ENCODE measurements around the gene CLINT1. TPM values are rescaled to one million over a fixed set of nuclear protein-coding genes. Genes with fewer than 3 reads are reported as not detected.
A peak's percentile ranks its signal among the peaks of the same experiment; 100 is the strongest.

The CLINT1 gene
- total RNA-seq, 1 experiment from 2014 or later, result 35.6 TPM

DNA sequence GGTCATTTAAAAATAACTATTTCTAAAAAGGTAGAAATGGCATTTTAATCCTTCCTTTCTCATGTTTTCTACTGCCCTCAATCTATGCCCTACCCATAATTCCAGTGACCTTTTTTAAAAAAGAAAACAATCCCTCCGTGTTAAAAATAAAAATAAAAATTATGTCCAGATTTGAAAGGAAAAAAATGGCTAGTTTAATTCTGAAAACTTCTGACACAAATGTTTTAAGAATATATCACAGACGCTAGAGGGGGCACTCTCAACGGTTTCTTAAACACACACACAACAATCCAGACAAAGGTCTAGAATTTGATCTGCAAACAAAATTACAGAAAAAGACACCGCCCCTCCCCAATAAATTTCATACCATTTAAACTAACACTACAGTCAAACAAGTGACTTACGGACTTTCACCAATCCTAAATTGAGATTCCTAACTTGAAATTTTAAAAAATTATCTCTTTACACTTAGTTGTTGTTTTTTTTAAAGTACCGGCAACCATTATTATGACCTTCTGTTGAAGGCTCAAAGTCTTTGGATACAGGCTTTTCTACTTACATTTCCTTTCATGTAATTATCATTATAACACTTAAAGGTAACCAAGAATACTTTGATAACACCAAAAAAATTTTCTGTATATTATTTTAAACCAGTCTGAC is 38.2 kb downstream of the CLINT1 start:
- peak; percentile 26 for DNase-seq (ENCODE audit: low read depth)

DNA sequence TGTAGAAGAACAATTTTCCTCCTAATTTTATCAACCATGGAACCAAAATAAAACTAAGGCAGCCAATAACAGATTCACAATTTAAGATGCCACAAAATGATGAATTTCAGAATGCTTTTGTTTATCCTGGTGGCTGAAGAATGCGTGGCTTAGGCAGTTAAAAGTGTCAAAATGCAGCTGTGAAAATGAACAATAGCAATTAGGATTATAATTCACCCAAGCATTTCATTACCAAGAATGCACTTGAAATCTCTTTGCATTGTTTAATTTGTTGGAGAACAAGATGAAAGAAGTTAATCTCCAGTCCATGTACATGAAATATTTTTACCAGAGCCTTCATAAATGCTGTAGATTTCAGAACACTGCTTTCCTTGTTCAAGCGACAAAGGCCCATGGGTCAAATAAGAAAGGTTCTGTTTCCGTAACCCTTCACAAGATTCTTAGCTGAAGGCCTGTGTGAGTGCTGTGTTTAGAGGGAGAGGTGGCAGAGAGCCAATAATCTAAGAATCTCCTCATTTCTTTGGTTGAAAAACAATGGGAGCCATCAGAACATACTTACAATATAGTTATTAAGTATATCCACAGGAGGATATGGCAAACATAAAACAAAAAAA is 39.3 kb downstream of the CLINT1 start:
- DNase-seq (ENCODE audit: low read depth), result no peak

DNA sequence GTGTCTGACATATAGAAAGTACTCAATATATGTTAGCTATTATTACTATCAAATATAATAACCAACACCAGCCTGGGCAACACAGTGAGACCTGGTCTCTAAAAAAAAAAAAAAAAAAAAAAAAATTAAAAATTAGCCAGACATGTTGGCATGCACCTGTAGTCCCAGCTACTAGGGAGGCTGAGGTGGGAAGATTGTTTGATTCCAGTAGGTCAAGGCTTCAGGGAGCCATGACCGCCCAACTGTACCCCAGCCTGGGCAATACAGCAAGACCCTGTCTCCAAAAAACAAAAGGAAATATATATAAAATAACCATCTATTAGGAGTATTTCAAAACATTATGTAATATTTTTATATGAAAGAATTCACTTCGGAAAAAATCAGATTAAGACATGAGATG is 40.6 kb downstream of the CLINT1 start:
- no peak for DNase-seq (ENCODE audit: low read depth)

DNA sequence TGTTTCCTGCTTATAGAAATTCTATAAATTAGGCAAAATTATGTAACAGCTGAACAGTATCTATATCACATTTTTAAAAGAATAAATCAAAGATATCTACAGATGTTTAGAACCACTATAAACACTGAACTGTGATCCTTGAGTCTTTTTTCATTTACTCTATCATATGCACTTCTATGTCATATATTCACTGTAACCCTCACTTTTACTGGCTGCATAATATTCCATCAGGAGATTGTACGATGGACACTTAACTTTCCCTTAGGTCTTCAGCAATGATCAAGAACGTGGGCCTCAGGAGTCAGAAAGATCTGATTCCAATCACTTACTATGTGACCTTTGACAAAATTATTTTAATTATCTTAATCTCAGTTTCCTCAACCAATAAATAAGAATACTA is 41.0 kb downstream of the CLINT1 start:
- DNase-seq (ENCODE audit: low read depth), result no peak

DNA sequence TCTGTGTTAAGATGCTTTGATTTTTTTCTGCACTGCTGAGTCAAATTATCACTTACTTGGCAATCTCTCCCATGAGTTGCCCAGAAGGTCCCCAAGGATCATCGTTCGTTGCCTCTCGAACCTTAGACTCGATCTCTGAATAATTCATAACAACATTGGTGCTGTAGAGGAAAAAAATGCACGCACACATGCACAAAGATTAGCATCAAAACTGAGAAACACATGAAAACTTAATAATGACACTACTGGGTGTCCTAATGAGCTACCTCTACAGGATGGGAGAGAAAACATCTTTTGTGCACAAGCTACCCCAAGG is 41.6 kb downstream of the CLINT1 start:
- no peak for DNase-seq (ENCODE audit: low read depth)

DNA sequence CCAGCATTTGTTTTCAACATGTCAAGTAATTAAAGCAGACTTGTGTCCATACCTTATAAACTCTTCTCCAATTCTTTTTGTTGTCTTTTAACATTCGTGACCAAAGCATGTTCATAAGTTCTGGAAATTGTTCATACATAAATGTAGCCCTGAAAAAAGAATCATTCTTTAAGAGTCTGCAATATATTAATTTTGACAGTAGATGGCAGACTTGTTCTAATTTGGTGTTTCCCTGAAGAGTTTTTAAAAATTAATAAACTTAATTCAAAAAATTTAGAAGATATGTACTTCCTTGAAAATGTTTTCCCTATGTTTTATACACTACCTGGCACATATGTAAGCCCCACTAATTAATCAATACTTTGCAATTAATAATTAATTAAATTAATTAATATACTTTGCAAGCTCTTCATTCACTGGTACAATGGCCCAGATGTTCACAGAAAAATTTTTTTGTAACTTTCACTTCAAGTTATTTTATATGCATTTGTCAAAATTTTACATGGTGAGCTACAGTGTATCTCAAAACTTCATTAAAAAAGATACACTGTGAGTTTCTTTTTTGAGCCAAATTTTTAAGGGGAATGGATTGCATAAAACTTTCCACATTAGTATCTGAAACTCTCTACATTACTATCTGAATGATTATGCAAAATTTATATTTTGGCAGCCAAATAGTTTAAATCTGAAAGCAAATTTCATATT is 42.1 kb downstream of the CLINT1 start:
- DNase-seq (ENCODE audit: low read depth), result no peak

DNA sequence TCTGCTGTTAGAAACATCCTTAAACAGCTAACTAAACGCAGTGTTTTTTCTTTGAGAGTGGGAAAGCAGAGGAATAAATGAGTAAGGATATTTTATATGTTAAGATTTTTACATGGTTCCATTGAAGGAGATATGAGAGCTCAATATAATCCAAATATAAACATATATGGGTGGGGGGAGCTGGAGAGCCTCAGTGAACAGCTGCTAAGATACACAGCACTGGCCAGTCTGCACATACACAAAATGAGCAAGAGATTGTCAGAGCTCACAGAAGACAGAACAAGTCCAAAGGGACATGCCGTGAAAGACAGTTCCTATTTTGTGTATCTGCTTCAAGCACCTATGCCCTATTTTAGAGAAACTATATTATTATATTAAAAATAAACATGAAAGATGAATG is 46.9 kb downstream of the CLINT1 start:
- DNase-seq (ENCODE audit: low read depth), result no peak

DNA sequence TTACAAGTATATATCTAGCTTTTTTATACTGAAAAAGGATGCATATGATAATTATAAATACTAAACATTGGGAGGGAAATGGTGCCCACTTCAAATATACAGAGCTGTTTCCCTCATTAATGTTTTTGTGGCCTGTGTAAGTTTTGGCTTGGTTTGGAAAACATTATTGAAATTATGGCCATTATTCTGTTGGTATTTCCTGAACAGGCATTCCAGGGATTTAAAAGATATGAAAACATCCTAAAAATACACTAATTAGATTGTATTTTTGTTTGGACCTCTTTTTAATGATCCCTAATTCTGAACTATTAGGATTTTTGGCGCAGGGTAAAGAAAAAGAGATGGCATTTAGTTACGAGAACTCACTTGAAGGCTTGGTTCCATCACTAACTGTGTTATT is 50.9 kb downstream of the CLINT1 start:
- DNase-seq (ENCODE audit: low read depth), result no peak

DNA sequence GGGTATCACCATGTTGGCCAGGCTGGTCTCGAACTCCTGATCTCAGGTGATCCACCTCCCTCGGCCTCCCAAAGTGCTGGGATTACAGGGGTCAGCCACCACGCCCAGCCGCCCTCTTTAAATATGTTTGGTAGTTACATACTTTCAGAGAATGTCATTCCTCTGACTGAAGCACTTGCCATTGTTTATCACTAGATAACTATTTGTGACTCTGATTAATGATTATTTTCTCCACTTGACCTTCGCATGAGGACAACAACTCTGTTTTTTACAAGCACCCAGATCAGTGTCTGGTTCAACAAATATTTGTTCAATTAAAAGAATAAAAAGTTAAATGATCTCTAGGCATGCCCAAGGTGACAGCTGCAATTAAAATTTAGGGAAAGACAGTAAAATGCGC is 56.2 kb downstream of the CLINT1 start:
- no peak for DNase-seq (ENCODE audit: low read depth)

DNA sequence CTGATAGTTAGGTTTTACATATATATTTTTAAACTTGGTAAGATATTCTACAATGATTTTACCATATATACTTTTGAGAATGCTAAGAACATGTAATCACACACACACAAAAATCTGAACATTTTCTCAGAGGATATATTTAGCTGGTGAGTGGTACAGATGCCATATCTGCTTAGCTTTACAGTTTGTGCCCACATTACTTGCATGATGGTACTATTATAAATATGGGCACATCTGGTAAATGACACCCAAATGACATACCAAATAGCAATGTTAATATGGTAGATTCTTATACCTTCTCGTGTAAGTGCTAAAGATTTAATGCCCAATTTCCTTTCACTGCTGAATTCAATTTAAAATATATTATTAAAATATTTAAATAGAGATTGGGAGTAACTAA is 58.8 kb downstream of the CLINT1 start:
- DNase-seq (ENCODE audit: low read depth), result no peak

DNA sequence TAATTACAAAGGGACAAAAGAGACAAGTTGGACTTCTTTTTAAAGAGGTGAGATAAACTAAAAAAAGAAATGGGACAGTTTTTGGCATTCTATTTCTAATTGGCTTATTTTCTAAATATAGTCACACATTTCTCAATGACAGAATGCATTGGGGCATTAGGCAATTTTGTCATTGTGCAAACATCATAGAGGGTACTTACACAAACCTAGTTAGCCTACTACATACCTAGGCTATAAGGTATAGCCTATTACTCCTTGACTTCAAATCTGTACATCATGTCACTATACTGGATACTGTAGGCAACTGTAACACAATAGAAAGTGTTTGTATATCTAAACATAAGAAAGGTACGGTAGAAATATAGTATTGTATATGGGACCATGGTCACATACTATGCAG is 59.4 kb downstream of the CLINT1 start:
- no peak for DNase-seq (ENCODE audit: low read depth)

DNA sequence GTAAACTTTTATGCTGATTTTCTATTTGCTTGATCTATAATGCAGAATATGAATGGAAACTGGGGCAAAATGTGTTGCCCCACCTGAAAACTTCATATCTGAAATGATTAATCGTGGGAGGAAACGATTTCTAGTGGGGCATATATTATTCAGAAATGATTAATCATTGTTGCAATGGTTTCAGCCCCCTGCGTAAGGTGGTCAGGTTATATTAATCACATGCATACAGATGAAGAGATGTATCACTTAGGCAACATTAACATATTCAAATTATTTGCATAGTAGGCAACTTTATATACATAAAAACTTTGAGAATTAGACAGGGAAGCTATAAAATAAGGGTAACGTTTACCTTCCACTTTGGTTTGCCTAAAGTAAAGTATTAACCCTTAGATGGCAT is 65.6 kb downstream of the CLINT1 start:
- DNase-seq (ENCODE audit: low read depth), result no peak

DNA sequence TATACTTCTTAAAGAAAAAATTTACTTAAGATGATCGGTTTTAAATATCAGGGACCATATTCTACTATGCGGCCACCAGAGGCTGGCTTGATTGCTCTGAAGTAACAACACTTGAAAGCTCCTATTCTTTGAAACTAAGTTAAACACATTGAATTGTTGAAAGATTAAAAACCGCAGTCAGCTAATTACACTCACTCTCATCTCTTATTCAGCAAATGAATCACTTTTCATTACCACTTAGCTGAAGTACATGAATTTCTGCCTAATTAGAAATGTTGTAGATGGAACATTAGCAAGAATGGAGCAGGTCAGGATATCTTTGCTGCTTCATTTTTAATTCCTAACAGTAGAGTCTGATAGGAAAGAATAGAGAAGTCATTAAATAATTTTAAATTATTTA is 73.1 kb downstream of the CLINT1 start:
- DNase-seq (ENCODE audit: low read depth), result no peak

DNA sequence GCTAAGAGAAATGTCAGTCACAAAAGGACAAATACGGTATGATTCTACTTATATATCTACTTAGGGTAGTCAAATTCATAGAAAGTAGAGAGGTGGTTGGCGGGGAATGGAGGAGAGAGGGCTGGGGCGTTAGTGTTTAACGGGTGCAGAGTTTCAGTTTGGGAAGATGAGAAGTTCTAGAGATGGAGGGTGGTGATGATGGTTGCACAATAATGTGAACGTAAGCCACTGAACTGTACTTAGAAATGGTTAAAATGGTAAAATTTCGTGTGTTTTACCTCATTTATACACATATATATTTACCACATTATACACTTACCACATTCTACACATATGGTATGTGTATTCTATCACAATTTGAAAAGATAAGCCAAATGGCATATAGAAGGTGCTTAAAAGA is 79.7 kb downstream of the CLINT1 start:
- no peak for DNase-seq (ENCODE audit: low read depth)

DNA sequence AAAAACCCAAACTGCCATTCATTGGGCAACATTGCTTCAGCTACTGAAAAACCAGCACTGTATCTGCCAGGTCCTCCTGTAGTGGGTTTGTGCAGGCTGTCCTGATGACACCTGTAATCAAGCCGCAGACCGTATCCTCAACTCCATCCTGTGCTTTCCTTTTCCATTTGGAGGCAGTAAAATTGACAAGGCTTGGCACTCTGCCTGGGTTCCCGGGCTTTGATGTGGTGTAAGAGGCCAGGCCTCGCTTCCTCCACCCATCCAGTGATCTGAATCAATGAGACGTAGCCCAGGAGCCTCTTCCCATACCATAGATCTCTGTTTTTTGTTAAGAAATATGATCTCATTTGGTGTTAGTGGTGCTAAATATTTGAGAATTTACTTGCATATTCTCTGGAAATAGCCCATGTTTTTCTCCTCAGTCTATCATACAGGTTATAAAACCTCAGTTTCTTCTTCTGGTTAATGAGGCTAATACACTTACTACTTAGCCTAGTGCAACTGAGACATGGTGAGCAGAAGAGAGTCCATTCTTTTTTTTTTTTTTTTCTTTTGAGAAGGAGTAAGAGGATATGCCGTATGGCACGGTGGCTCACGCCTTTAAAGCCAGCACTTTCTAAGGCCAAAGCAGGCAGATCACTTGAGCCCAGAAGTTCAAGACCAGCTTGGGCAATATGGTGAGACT is 80.7 kb downstream of the CLINT1 start:
- peak; percentile 87 for DNase-seq (ENCODE audit: low read depth)

DNA sequence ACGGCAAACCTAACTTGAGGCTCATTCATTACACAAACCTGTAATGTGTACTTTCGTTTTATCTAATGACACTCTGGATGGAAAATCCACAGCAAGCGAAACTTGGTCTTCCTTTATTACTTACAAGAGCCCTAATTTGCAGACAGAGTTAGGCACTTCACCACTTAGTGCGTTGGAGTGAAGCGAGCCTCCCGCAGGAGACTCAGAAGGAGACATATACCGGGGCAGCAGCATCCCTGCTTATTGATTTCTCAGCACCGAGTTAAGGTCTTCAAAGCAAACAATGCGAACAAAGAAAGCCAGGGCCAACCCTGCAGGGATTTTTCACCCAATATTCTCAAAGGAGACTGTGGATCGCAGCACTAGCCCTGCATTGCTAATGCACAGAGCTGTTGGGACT is 86.8 kb downstream of the CLINT1 start:
- DNase-seq (ENCODE audit: low read depth), result no peak

DNA sequence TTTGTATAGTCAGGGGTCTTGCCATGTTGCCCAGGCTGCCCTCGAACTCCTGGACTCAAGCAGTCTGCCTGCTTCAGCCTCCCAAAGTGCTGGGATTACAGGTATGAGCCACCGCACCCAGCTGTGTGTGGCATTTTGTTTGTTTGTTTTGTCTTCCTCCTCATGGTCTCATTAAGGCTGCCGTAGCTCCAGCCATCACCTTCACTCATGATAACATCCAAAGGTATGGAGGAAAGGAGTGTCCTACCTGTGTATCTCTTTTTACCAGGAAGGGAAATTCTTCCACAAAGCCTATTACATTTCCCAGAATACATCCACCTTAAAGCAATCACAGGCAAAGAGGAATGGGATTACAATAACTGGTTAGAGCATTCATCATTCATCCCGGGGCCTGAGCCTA is 88.3 kb downstream of the CLINT1 start:
- DNase-seq (ENCODE audit: low read depth), result no peak

DNA sequence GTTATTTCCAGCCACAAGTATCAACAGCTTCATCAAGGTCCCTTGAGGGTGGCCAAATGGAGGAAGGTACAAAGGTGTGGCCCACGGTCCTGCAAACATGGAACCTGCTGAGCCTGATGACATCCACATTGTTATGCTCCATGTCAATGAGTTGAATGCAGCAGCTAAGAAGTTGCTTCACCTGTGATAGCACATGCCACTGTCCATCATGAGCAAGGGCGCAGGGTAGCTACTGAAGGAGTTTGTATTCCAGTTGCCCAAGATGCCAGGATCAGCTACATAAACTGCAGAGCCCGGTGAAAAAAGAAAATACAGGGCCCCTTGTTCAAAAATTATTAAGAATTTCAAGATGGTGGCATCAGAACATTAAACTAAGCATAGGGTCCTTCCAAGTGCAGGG is 91.3 kb downstream of the CLINT1 start:
- DNase-seq (ENCODE audit: low read depth), result no peak

DNA sequence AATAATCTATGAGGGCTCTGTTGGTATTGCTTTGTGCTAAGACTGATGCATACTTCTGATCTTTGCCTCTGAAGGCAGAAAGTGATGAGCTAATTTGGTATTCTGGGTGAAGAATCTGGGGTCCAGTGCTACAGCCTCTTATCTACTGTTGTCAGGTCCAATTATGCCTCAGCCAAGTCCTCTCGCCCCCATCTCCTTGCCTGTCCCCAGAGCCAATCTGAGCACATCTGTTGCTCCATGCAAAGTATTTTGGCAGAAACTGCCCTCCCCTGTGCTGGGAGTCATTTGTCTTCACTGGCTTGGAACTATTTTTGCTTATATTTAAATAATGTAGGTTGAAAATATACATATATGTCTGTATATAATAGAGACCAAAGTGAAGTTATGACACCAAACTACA is 92.0 kb downstream of the CLINT1 start:
- DNase-seq (ENCODE audit: low read depth), result no peak

DNA sequence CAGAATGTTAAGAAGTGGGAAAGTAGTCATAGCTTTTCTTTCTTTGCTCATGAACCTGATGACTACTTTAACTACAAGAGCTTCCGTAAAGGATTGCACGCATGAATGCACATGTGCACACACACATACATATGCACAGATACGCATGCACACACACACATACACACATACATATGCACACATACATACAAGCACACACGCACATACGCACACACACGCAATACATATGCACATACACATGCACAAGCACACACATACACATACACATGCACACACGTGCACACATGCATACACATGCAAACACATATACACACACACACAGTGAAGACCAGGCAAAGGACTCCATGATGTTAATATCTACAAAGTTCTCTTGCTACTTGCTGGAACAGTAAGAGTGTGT is 92.5 kb downstream of the CLINT1 start:
- DNase-seq (ENCODE audit: low read depth), result no peak

DNA sequence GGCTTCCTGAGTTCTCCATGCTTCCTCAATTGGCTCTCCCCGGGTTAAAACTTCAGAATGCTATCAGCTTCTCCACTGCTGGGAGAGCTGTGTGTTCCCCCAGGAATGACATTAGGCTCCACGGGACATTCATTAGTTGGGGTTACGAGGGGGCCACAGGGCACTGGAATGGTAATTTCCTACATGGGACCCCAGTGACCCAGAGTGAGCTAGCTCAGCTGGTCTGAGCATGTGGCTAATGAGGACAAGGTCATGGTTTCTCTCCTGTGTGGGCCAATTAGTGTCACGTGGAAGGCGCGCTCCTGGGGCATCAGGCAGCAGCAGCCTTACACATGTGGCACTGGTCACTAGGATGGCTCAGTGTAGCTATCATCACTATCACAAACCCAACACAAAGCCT is 94.4 kb downstream of the CLINT1 start:
- DNase-seq (ENCODE audit: low read depth), result no peak

DNA sequence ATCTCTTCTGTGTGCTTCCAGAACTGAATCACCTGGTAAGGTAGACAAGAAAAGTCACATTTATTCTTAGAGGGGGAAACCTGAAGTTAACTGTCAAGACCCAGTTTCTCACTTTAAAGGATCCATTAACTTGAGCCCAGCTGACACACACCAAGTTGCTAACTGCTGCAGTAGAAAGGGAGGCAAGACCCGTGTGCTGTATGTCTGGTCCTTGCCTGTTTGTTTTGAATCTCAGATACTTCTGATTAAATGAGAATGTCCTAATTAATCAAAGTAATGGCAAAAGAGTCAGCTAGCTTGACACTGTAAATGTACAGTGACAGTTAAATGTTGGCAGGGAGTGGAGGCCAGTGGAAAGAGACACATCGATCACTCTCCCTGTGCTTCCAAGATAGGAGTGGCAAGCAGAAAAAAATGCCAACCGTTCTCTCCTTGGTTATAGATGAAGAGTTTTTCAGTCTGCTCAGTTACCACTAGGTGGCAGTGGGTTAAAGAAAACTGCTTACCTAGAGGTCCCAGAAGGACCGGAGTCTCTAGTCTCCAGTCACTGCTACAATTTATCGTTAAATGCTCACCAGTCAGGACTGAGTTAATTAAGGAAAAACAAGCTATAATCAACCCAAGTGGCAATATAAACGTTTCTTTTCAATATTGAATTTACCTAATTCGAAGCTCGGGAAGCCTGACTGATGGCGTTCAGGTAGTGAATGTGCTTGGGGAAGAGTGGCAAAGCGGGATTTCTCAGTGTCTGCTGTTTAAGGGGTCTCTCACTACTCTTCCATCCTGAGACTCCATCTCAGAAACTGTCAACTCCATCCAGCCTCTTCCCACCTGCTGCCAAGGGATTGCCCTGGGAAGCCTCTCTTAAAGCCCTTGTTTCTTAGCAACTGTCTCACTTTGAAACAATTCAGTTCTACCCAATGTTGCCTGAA is 97.0 kb downstream of the CLINT1 start:
- DNase-seq (ENCODE audit: low read depth), result peak; percentile 58
